K562 (cell line): ENCODE data around the gene NT5DC1. TPM values are rescaled to one million over a fixed set of nuclear protein-coding genes. Genes with fewer than 3 reads are reported as not detected.

Source experiments
- ATAC-seq: fragments of 200-7000 bp; cut with Tn5 transposase; 3 replicates; pipeline ENCODE4 v1.9.1; 2020; ENCODE audit warnings: moderate library complexity
- BruUV-seq: library from RNA; stranded (reverse); fragments of 400-500 nt; replicated peaks from 2 replicates; lab custom pipeline; 2021; lab: Mats Ljungman, UMichigan
- CTCF ChIA-PET: fragments of 300-600 bp; formaldehyde crosslinking; extraction: SDS; loops from one replicate; lab custom pipeline; 2021; ENCODE audit warnings: low intra/inter-chr PET ratio; lab: Yijun Ruan, JAX
- POLR2A ChIA-PET: fragments of 300-600, 350-650 bp; sonication (Branson Sonifier 250); formaldehyde crosslinking; extraction: SDS; loops from one replicate; lab custom pipeline; 2021; ENCODE audit warnings: antibody characterized with exemption, inconsistent platforms; lab: Yijun Ruan, JAX
- DNase-seq, 4 experiments: peaks; one replicate each; pipeline versions ENCODE4 v3.0.0 to v3.0.0-alpha.2; 2011 to 2018; ENCODE audit warnings: low spot score in 3 of 4, mixed read lengths in 3 of 4; ENCODE audit errors: extremely low read depth in 1 of 4
- FAIRE-seq: peaks from 2 replicates; lab custom pipeline; 2011; peaks lifted over from hg19 to GRCh38; lab: Jason Lieb, UNC
- H2AFZ ChIP-seq: 2 replicates; pipeline ENCODE4 v1.6.0; 2011; ENCODE audit warnings: low read depth, low read length, control low read depth, inconsistent platforms
- H3K27ac ChIP-seq: fragments of 200-600 bp; 3 replicates; pipeline ENCODE4 v1.8.0; 2011; ENCODE audit warnings: low read depth, mild to moderate bottlenecking, control low read depth, inconsistent platforms, low read length, moderate library complexity, mixed read lengths; ENCODE audit errors: extremely low read depth
- H3K27me3 ChIP-seq, 2 experiments: fragments of 300-600 bp in 1 of 2; 2 replicates in 1 of 2; 3 replicates in 1 of 2; pipeline versions ENCODE4 v1.6.0 to v1.8.0; 2011; ENCODE audit warnings: inconsistent platforms in 2 of 2, low read length in 2 of 2, mild to moderate bottlenecking in 1 of 2, mixed read lengths in 1 of 2, moderate library complexity in 1 of 2; ENCODE audit not compliant: control insufficient read depth in 2 of 2, insufficient read depth in 2 of 2
- H3K36me3 ChIP-seq: fragments of 300-600 bp; 3 replicates; pipeline ENCODE4 v1.8.0; 2011; ENCODE audit warnings: mild to moderate bottlenecking, low read length, inconsistent platforms; ENCODE audit not compliant: control insufficient read depth, insufficient read depth
- H3K4me1 ChIP-seq, 2 experiments: fragments of 200-600 bp in 1 of 2; replicated peaks in 1 of 2; 2 replicates in 1 of 2; 3 replicates in 1 of 2; pipeline versions ENCODE4 v1.5.1 to v1.8.0; 2011; ENCODE audit warnings: inconsistent platforms in 2 of 2, low read length in 2 of 2, mild to moderate bottlenecking in 1 of 2, mixed read lengths in 1 of 2, moderate library complexity in 1 of 2; ENCODE audit not compliant: control insufficient read depth in 2 of 2, insufficient read depth in 2 of 2
- H3K4me2 ChIP-seq: 2 replicates; pipeline ENCODE4 v1.6.1; 2011; ENCODE audit warnings: low read length, control low read depth, inconsistent platforms, mixed read lengths; ENCODE audit not compliant: insufficient read depth
- H3K4me3 ChIP-seq: fragments of 200-600 bp; sonication (generic), shearing (Covaris generic); 2 replicates; pipeline ENCODE4 v1.5.1; 2016; ENCODE audit warnings: control low read depth, inconsistent platforms
- H3K79me2 ChIP-seq: fragments of 200-600 bp; 3 replicates; pipeline ENCODE4 v1.8.0; 2011; ENCODE audit warnings: low read length, inconsistent platforms; ENCODE audit not compliant: control insufficient read depth, insufficient read depth
- H3K9ac ChIP-seq, 2 experiments: 2 replicates each; pipeline versions ENCODE4 v1.6.0 to v1.6.1; 2011; ENCODE audit warnings: low read depth in 2 of 2, low read length in 2 of 2, control low read depth in 1 of 2, inconsistent platforms in 1 of 2, mild to moderate bottlenecking in 1 of 2, mixed read lengths in 1 of 2; ENCODE audit not compliant: insufficient read depth in 1 of 2
- H3K9me1 ChIP-seq: one replicate; pipeline ENCODE4 v1.6.0; 2011; ENCODE audit warnings: inconsistent platforms, mild to moderate bottlenecking, low read length, moderate library complexity; ENCODE audit not compliant: control insufficient read depth, insufficient read depth
- H3K9me3 ChIP-seq: replicated peaks from 2 replicates; pipeline ENCODE4 v1.5.1; 2011; ENCODE audit warnings: low read depth, low read length, inconsistent platforms; ENCODE audit not compliant: control insufficient read depth, insufficient read depth
- H4K20me1 ChIP-seq: replicated peaks from 2 replicates; pipeline ENCODE4 v1.6.1; 2011; ENCODE audit warnings: low read length, inconsistent platforms, mixed read lengths; ENCODE audit not compliant: control insufficient read depth, insufficient read depth
- BCOR ChIP-seq: fragments of 450-650 bp; IDR thresholded peaks from 2 replicates; pipeline ENCODE4 v1.6.1; 2016
- FOXA1 ChIP-seq: fragments of 450-650 bp; IDR thresholded peaks from 2 replicates; pipeline ENCODE4 v1.6.1; 2016; ENCODE audit warnings: mild to moderate bottlenecking, borderline replicate concordance
- RBM25 ChIP-seq: fragments of 200-400 bp; formaldehyde crosslinking; IDR thresholded peaks from 2 replicates; pipeline ENCODE4 v1.6.1; 2018; ENCODE audit warnings: low read length, low read depth, moderate library complexity; ENCODE audit not compliant: severe bottlenecking
- TAF1 ChIP-seq: IDR thresholded peaks from 2 replicates; pipeline ENCODE4 v1.6.1; 2011; ENCODE audit warnings: mild to moderate bottlenecking, low read length, moderate library complexity; ENCODE audit not compliant: insufficient read depth, control insufficient read depth, severe bottlenecking; ENCODE audit errors: extremely low read depth
- YBX1 ChIP-seq: fragments of 450-650 bp; IDR thresholded peaks from 2 replicates; pipeline ENCODE4 v1.7.1; 2016; ENCODE audit warnings: mild to moderate bottlenecking
- ZFP36 ChIP-seq: fragments of 150-350 bp; IDR thresholded peaks from 2 replicates; pipeline ENCODE4 v1.6.1; 2018; ENCODE audit warnings: low read length, low read depth; ENCODE audit not compliant: partially characterized antibody
- WGBS: fragments of 100-300 bp; shearing (Covaris generic); methylation state at CpG from one replicate; pipeline ENCODE4 v1.1.6; 2016; ENCODE audit warnings: low coverage, mixed read lengths; ENCODE audit not compliant: insufficient coverage; ENCODE audit errors: missing lambda C conversion rate; 5-methylcytosine and 5-hydroxymethylcytosine counted together
- in situ Hi-C: fragments of 300-500 bp; cut with MboI; formaldehyde crosslinking; loops from 4 replicates; pipeline ENCODE4 v1.15.0; 2018; ENCODE audit warnings: inconsistent platforms, mixed read lengths
- intact Hi-C: fragments of 100-400 bp; cut with micrococcal nuclease; formaldehyde crosslinking; loops from 2 replicates; pipeline ENCODE4 v1.14.2; 2022
- polyA plus RNA-seq, 8 experiments: library from polyadenylated mRNA; depleted of rRNA in 4 of 8; stranded (reverse) in 5 of 8; unstranded in 3 of 8; fragments of >200 nt; fragmentation: Nextera tagmentation in 2 of 8; fragmentation: Illumina TruSeq in 1 of 8; extraction: Ambion mirVana in 2 of 8; extraction: Trizol in 1 of 8; gene quantifications; 2 replicates each; pipeline versions ENCODE4 v1.2.1 to v1.2.3, GENCODE V29; 2011 to 2014; ENCODE audit warnings: inconsistent platforms in 1 of 8, missing spikeins in 1 of 8
- total RNA-seq, 7 experiments: library from RNA; depleted of rRNA in 6 of 7; stranded (reverse); fragments of >200 nt in 6 of 7; fragmentation: Illumina TruSeq in 2 of 7; extraction: Trizol in 2 of 7; gene quantifications; 2 replicates each; pipeline versions ENCODE4 v1.2.1 to v1.2.3, GENCODE V29; 2011 to 2021; ENCODE audit warnings: low replicate concordance in 1 of 7
- TF ChIP-seq, protein P1 (sequence below): sonication (generic); formaldehyde crosslinking; IDR thresholded peaks from 2 replicates; pipeline ENCODE4 v1.8.0; 2022; ENCODE audit warnings: mild to moderate bottlenecking, missing genetic modification reagents, borderline replicate concordance

Gene NT5DC1
- total and polyA plus RNA-seq, 9 of the 15 experiments (the other 6 are each of a cell fraction or from before 2014, with no cell fraction given): 4.9 to 28.5 (median 16.3) TPM

DNA sequence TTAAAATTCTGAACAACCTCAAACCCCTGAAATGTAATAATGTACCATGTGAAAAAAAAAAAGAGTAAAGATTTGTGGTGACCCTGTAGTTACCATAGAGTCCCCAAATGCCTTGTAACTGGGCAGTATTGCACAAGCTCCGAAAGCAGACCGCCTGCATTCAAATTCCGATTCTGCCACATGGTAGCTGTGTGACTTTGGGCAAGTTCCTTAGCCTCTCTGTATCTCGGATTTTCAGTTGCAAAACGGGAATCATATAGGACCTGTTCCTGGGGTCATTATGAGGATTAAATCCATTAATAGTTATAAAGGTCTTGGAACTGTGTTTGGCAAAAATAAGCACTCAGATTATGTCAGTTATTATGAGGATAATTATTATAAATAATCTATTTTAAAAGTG, 109.7 kb downstream of the NT5DC1 start:
- no peak for FAIRE-seq
- no peak overlapping the region for H3K27ac ChIP-seq
- H3K9me3 ChIP-seq: no peaks in the 10 kb centered on the region
- no peak overlapping the region for H3K4me3 ChIP-seq
- TF ChIP-seq YBX1 (no peak), RBM25 (peak; percentile 74), BCOR (no peak), TAF1 (no peak), FOXA1 (no peak), ZFP36 (peak; percentile 32)
- TF ChIP-seq, protein P1, sequence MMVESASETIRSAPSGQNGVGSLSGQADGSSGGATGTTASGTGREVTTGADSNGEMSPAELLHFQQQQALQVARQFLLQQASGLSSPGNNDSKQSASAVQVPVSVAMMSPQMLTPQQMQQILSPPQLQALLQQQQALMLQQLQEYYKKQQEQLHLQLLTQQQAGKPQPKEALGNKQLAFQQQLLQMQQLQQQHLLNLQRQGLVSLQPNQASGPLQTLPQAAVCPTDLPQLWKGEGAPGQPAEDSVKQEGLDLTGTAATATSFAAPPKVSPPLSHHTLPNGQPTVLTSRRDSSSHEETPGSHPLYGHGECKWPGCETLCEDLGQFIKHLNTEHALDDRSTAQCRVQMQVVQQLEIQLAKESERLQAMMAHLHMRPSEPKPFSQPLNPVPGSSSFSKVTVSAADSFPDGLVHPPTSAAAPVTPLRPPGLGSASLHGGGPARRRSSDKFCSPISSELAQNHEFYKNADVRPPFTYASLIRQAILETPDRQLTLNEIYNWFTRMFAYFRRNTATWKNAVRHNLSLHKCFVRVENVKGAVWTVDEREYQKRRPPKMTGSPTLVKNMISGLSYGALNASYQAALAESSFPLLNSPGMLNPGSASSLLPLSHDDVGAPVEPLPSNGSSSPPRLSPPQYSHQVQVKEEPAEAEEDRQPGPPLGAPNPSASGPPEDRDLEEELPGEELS: no peak
- no peaks in the 10 kb centered on the region for H3K27me3 ChIP-seq
- ChIA-PET POLR2A (interaction anchor here (0.6 kb wide), 1 partner anchor 330 kb away, joined by 3 read pairs; no protein-coding TSS in a partner anchor), CTCF (no interaction called here)
- H3K9ac ChIP-seq: no peak overlapping the region
- H2AFZ ChIP-seq: no peak overlapping the region
- no peaks in the 10 kb centered on the region for H3K36me3 ChIP-seq
- in situ Hi-C loops (no loop called here), intact Hi-C loops (no loop called here)
- no TSS peak for BruUV-seq
- no peak overlapping the region for H3K4me2 ChIP-seq
- no peak for ATAC-seq
- no peaks in the 10 kb centered on the region for H3K4me1 ChIP-seq
- no peaks in the 10 kb centered on the region for H3K9me1 ChIP-seq
- no peak for DNase-seq
- H3K79me2 ChIP-seq: no peaks in the 10 kb centered on the region
- H4K20me1 ChIP-seq: no peaks in the 10 kb centered on the region
- 54% methylated on average over 5 of the region's 5 CpGs for WGBS
